ENCODE measurements around the gene PANK2. TPM values are rescaled to one million over a fixed set of nuclear protein-coding genes. Genes with fewer than 3 reads are reported as not detected.

PANK2 gene
- total RNA-seq, 1 donor from 2014 or later = 29.3 TPM

DNA sequence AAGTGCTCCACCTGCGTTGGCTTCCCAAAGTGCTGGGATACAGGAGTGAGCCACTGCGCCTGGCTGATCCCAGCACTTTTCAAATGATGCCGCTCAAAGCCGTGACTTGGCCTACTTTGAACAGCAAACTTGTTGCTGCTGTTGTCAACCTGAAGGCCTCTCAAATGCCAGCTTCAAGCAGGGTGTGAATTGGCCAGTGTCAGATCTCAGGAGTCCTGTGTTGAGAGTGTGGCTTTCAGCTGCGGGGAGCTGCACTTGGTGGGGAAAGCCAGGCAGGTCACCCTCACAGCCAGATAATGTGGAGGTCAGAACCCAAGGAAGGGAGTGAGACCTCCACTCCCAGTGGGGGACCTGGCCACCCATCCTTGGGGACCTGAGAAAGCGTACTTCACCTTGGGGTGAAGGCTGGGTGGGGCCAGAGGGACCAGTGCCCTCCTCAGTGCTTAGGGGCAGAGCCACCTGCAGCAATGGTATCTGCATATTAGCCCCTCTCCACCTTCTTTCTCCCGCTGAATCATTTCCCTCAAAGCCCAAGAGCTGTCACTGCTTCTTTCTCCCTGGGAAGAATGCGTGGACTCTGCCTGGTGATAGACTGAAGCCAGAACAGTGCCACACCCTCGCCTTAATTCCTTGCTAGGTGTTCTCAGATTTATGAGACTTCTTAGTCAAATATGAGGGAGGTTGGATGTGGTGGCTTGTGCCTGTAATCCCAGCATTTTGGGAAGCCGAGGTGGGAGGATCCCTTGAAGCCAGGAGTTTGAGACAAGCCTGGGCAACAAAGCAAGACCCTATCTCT lies 19.1 kb upstream of the PANK2 start:
- no peak for DNase-seq (ENCODE audit: low read depth)
- H3K4me3 ChIP-seq (ENCODE audit: low read depth, low read length) = no peak overlapping the region
- TF ChIP-seq CTCF (conservative IDR thresholded peaks at IDR 0.05; ENCODE audit: low read depth, low read length) = no peak

- H3K4me3 ChIP-seq (ENCODE audit: low read depth, low read length) = no peak overlapping the region
- TF ChIP-seq CTCF (conservative IDR thresholded peaks at IDR 0.05; ENCODE audit: low read depth, low read length) = no peak
- DNase-seq (ENCODE audit: low read depth) = peak; percentile 40
Measured at GRCh38 chr20:3871550-3872265, 17.5 kb upstream of the PANK2 start.

DNA sequence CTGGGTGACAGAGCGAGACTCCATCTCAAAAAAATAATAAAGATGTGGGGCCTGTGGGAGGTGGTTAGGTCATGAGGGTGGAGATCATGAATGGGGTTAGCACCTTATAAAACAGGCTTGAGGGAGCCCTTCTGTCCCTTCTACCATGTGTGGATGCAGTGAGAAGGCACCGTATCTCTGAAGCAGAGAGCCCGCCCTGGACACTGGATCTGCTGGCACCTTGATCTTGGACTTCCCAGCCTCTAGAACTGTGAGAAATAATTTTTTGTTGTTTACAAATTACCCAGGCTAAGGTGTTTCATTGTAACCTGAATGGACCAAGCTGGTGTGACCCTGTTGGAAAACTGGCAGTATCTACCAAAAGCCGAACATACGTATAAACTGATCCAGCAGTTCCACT lies 15.7 kb upstream of the PANK2 start:
- H3K4me3 ChIP-seq (ENCODE audit: low read depth, low read length) = no peak overlapping the region
- TF ChIP-seq CTCF (conservative IDR thresholded peaks at IDR 0.05; ENCODE audit: low read depth, low read length) = no peak
- DNase-seq (ENCODE audit: low read depth) = no peak

DNA sequence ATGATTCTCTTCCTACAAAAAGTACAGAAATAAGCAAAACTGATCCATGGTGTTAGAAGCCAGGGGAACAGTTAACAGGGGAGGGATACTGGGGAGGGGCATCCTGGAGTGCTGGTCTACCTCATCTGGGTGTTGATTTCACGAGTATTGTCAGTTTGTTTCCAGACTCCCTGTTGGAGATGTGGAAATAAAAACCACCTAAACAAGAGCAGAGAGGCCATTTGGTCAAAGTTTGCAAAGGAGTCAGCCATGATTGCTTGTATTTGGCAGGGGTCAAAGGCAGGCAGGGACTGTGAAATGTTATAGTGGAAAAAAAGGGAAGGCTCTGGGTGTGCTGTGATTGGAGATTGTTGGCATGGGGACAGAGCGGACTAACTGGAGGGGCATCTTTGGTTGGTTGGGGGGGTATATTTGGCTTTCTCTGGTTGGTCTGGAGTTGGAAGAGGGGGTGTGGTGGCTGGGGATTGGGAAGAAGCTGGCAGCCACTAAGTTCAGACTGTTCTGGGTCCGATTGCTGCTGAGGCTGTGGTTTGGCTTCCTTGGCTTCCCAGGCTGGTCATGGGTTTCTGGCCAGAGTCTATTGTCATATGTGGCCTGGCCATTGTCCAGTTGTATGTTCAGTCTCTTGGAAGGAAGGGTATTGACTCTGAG lies 14.9 kb upstream of the PANK2 start:
- TF ChIP-seq CTCF (conservative IDR thresholded peaks at IDR 0.05; ENCODE audit: low read depth, low read length) = no peak
- DNase-seq (ENCODE audit: low read depth) = no peak
- H3K4me3 ChIP-seq (ENCODE audit: low read depth, low read length) = no peak overlapping the region

- TF ChIP-seq CTCF (conservative IDR thresholded peaks at IDR 0.05; ENCODE audit: low read depth, low read length) = no peak
Measured at GRCh38 chr20:3875378-3875974, 13.7 kb upstream of the PANK2 start.

DNA sequence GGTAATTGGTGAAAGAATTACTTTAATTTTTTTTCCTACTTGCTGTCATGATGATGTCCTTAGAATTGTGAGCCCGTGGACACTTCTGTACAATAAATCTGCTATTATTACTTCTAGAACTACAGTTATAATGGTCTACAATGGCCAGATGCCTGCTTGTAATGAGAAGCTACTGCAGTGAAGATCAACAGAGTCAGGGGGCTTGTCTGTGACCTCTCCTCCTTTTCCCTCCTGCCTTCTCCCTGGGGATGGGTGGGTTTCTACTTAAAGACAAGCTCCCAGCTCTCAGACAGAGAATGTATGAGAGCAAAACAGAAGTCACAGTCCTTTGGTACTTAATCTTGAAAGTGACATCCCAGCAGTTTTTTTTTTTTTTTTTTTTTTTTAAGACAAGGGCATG lies 13.2 kb upstream of the PANK2 start:
- DNase-seq (ENCODE audit: low read depth) = no peak
- H3K4me3 ChIP-seq (ENCODE audit: low read depth, low read length) = no peak overlapping the region
- TF ChIP-seq CTCF (conservative IDR thresholded peaks at IDR 0.05; ENCODE audit: low read depth, low read length) = no peak

More at GRCh38 chr20:3875378-3875974, 13.7 kb upstream of the PANK2 start:
- no peak overlapping the region for H3K4me3 ChIP-seq (ENCODE audit: low read depth, low read length)
- no peak for DNase-seq (ENCODE audit: low read depth)
